SIG-M5 treated with dmso at 0.1 percent for 504 hours (cell line): Measurements from ENCODE around the gene APP.

ENCODE experiments used
- DNase-seq: peaks from one replicate; lab custom pipeline; 2025; ENCODE audit not compliant: unreplicated experiment; lab: John Stamatoyannopoulos, UW

The APP gene

GRCh38 chr21:25910809-25911208, 259.8 kb downstream of the APP start:
- DNase-seq: no peak

DNA sequence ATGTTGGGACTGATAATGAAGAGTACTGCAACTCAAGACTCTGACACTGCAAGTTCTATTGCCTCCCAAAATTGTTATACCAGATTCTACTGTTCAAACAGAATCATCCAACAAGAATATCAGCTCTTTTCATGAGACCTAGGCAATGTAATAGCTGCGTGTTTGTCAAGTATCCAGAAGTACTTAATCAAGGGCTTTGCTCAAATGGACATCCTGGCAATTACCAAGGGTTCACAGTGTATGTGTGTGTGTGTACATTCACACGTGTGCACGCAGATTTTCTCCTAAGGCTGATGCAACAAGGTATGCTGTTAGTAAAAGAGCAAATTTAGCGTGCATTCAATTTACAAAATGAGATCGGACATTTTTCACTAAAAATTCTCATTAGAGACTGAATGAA, 261.2 kb downstream of the APP start:
- DNase-seq: no peak

- no peak for DNase-seq
These were observed 262.1 kb downstream of the APP start for GRCh38 chr21:25908495-25908894.

DNA sequence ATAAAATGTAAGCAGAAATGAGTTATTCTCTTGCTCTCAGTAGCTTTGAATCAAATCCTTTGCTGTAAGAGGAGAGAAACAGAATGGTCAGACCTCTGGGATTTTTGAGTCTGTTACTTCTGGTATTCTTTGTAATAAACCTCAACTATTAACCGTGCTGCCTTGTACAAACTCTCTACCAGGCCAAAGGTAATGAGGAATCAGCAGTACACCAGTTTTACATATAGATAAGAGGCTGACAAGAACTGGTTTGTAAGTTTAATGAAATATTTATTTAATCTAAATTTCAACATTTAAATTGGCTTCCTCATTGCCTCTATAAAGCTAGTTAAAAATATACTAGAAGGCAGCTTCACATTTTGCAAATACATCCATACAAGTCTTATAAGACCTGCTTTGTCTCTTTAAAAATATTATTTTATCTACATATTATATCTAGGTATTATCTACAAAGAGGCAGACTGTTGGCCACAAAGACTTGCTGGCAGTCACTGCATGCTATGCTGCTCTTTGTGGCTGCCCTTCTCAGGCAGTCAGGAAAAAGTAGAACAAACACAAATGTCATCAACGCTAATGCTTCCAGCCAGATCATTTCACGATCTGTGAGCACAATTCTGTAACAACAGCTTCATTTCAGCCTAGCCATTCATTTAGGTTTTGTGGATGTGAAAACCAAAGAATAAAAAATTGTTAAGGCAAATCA, 262.8 kb downstream of the APP start:
- no peak for DNase-seq

DNA sequence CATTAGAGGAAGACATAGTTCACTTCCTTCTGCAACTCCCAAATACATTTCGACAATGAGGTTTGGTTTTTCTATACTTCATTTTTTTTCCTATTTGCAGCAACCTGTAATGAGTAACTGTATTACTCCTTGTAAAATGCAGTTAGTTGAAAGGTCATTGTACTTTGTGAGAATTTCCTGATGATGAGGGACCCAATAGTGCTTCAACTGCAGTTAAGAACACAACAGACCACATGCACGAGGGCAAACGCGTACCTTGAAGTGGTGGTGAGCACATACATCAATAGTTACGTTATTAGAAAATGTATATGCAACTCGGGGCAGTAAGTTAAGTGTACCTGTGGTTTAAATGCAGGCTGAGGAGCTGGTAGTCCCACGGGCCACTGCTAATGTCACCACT, 264.0 kb downstream of the APP start:
- DNase-seq: no peak

GRCh38 chr21:25905126-25905525, 265.4 kb downstream of the APP start:
- no peak for DNase-seq

DNA sequence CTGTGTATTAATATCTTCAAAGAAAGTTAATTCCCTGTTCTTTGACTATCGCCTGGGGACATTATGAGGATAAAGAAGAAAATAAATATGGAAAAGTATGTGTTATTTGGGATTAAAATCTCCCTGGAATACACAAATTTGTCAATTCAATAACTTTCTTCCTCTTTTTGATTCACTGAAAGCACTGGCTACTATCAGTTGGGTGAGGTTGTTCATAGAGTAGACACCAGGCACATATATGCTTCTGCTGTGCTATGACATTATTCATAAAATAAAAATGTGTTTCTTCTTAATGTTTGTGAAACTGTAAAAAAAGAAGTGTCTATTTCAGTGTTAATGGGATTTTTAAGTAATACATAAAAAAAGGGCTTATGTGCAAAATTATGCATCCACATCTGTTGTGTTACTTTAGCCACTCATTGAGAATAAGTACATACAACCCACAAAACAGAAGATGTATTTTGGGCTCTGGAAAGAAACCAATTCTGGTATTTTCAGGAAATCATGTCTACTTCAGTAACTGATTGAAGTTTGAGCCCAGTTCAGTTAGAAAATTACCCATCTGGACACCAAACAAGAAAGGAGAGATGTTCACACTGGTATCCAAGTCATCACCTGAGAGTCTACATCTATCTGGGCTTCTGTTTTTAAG, 266.4 kb downstream of the APP start:
- no peak for DNase-seq

GRCh38 chr21:25903607-25904006, 267.0 kb downstream of the APP start:
- peak; percentile 82 for DNase-seq

GRCh38 chr21:25901330-25901979, 269.1 kb downstream of the APP start:
- no peak for DNase-seq

GRCh38 chr21:25898671-25899070, 271.9 kb downstream of the APP start:
- no peak for DNase-seq

GRCh38 chr21:25897383-25897782, 273.2 kb downstream of the APP start:
- DNase-seq: no peak

DNA sequence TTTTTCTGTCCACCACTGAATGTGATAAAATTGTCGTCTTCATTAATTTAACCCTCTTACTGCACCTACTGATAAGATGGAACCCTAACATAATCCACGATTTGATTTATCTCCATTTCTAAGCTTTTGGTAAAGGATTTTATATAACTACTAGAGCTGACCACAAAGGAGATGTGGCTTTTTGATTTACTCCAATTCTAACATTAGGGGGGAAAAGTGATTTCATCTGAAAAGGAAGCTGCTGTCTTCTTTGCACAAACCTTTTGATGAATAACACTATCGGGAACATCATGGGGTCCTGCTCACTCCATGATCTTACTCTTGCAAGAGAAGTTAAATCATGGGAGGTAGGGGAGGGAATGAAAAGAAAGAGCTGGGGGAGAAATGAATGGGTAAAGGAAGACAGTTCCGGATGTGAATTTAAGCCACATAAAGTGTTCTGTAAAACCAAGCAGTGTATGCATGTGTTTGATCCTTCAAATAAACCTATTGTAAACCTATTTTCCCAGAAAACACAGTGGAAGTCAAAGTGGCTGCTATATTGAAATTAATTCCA, 274.0 kb downstream of the APP start:
- DNase-seq: no peak

DNA sequence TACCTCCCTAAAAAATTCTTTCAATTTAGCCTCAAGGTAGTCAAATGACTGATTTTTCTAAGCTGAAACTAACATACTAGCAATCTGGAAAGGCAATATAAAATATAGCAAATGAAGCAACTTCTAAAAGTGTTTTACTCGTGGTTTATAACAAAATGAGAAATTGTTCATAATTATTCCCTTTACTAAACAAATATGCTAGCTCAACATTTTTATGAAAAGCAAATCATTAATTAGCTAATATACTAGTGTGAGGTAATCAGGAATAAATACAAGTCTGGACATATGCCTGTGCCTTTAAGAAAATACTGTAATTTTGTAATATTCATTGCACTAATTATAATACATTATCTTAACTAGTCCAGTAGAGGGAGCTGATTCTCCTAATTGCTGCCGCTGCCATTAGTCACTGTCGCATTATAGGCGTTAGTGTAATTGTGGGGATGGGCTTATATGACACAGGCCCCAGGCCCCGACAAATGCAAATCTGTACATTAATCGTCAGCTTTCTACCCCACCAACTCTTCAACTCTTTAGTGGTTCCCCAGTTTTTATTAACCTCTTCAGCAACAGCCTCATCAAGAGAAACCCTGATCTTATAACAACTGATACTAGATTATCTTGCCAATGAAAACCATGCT, 274.9 kb downstream of the APP start:
- peak; percentile 38 for DNase-seq

DNA sequence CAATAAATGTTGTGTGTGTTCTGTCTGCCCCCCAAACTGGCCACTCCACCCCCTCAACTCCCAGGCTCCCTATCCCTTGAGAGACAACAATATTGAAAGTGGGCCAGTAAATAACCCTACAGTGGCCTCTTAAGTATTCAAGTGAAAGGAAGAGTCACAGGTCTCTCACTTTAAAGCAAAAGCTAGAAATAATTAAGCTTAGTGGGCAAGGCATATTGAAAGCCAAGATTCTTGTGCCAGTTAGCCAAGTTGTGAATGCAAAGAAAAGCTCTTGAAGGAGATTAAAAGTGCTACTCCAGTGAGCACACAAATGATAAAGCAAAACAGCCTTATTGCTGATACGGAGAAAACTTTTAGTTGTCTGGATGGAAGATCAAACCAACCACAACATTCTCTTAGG, 277.4 kb downstream of the APP start:
- DNase-seq: no peak

DNA sequence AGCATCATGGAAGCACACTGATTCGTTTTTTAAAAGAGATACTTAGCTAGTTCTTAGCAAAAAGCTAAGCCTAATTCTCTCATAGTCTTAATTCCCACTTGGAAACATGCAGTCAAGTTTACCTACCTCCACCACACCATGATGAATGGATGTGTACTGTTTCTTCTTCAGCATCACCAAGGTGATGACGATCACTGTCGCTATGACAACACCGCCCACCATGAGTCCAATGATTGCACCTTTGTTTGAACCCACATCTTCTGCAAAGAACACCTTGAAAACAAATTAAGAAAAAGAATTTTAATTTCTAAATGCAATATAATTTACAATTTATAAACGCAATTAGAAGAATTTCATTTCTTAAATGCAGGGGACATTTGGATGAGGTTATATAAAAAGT, 279.0 kb downstream of the APP start:
- no peak for DNase-seq

GRCh38 chr21:25890001-25890400, 280.6 kb downstream of the APP start:
- DNase-seq: no peak

- DNase-seq: no peak
These were observed 281.9 kb downstream of the APP start for GRCh38 chr21:25888711-25889110.

- no peak for DNase-seq
These were observed 282.8 kb downstream of the APP start for GRCh38 chr21:25887646-25888306.

DNA sequence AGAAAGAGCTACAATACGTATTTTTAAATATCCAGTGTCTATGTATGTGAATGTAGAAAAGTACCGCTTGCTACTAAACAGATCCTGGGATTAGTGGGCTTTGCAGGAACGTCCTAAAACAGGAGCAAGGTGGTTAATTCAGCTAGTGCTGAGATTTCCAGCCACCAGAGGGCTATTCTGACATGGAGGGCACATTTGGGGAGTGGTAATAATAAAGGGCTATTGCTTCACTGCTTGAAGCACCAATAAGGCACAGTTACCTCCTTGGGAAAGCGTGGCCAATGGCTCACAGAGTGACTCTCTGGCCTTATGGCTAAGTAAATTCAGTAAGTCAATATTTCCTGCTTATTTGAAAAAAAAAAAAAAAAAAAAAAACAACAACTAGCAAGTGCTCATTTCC, 283.4 kb downstream of the APP start:
- no peak for DNase-seq

- DNase-seq: no peak
These were observed 284.7 kb downstream of the APP start for GRCh38 chr21:25885880-25886279.

DNA sequence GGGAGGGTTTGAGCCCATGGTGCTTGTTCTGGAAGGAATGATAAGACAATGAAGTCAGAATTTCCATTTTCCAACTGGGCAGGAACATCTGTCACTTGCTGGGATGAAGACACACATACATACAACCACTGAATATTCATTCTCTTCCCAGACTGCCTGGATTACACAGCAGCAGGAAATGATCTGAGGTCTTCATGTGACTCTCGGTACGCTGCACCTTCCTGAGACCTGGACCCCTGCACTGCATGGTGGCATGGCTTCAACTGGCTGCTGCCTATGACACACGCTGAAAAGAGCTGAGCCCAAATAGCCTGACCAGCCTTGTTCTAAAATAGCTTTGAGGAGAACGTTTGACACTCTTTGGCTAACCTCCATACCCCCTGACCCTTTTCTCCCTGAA, 285.2 kb downstream of the APP start:
- DNase-seq: no peak
